Adipose tissue (tissue), 3 donors: ENCODE data around the gene GPBAR1. TPM values are rescaled to one million over a fixed set of nuclear protein-coding genes. Genes with fewer than 3 reads are reported as not detected.

Source experiments
- H3K27ac ChIP-seq: one replicate; pipeline ENCODE4 v1.5.1; 2013; ENCODE audit warnings: low read depth, low read length
- WGBS, 3 donors: extraction: QIAGEN DNeasy Blood & Tissue Kit; methylation state at CpG; one replicate each; pipeline ENCODE4 v1.1.7; 2013; 5-methylcytosine and 5-hydroxymethylcytosine counted together
- polyA plus RNA-seq, 3 donors: library from polyadenylated mRNA; stranded (reverse); fragments of 200-250 nt; gene quantifications; one replicate each; pipeline ENCODE4 v1.2.3, GENCODE V29; 2013
- donor health status: healthy with polysubstance abuse.
- donor health status: Bipolar disorder and iron deficiency.
- donor health status: healthy.

Gene GPBAR1
- polyA plus RNA-seq, 3 donors, result 1.9 to 75.3 (median 29.4) TPM

DNA sequence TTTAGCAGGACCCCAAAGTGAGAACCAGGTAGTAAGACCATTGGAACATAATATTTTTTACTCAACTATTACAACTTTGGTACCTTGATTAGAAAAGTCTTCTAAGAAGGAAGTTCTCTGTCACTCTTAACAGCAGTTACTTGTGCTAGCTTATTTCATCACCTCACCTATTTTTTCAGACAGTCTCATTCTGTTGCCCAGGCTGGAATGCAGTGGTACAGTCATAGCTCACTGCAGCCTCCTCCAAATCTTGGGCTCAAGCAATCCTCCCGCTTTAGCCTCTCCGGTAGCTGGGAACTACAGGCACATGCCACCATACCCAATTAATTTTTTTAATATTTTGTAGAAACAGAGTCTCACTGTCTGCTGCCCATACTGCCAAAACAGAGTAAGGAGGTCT, 25.8 kb upstream of the GPBAR1 start:
- WGBS, 3 donors, result 98 to 100% (median 100%) methylated on average over 2 of the region's 2 CpGs
- no peak overlapping the region for H3K27ac ChIP-seq

DNA sequence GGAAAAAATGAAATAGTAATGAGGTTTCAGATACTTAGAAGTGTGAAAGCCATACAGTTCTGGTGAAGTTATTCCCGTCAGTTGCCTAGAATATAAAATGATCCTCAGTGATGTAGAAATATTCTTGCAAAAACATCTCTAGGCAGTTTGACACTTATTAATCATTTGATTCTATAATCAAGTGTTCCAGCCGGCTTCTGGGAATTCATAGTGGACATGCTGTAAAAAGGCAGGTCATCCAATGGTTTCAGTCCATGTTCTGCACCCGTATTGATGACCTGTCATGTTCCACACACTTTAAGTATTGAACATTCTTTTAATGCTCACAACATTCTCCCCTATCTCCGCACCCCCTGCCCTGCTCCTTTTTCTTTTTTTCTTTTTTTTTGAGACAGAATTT, 24.0 kb upstream of the GPBAR1 start:
- H3K27ac ChIP-seq, result no peak overlapping the region
- WGBS, 3 donors, result 87 to 93% (median 87%) methylated on average over 4 of the region's 4 CpGs

DNA sequence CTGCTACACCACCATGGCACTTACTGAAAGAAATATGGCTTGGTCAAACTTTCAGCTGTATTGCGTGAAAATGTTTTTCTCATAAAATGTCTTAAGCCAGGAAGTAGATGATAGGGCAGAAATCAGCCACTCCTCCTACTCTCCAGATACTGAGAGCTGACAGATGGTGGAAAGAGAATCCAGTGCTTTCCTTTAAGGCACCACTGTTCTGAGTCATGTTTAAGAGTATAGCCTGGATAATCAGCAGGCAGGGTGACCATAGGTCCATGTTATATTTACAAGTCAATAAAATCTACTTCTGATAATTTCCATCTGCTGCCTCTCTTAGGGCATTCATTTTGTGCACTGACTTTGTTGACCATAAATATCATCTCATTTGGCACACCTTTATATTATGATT, 21.9 kb upstream of the GPBAR1 start:
- WGBS, 3 donors, result 90 to 100% (median 93%) methylated on average over 1 of the region's 1 CpG
- H3K27ac ChIP-seq, result no peak overlapping the region

DNA sequence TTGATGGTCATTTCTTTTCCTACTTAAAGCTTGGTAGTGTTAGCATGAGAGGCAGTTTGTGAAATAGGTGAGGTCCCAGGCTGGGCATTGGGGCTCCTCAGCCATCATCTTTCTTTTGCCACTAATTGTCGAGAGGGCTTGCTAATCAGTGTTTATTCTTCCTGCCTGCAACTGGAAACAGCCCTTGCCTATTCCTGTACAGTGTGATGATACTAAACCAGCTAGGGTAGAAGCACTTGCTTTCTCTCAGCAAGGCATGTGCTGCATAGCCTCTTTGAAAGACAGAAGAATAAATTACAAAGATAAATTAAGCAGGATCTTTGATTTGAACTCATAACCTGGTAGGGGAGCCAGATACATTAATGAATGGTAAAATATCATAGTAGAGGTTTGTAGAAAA, 16.6 kb upstream of the GPBAR1 start:
- WGBS, 3 donors, result 66 to 71% (median 69%) methylated on average over 1 of the region's 1 CpG
- H3K27ac ChIP-seq, result no peak overlapping the region

DNA sequence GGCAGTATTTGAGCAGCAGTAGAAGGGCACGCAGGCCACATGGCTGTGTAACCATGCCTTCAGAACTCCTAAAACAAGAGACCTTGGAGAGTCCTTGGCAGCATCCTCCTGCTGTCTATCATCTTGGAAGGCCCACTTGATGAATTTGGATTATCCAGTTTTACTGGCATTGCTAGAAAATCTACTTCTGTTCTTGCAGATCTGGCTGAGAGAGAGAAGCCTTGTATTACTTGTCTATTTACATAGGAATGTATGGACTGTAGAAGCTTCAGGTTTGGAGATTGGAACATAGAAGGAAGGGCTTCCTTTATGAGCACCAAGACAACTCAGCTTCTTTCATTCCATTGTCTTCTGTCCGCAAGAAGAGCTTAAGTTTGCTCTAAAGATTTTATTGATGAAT, 16.1 kb upstream of the GPBAR1 start:
- H3K27ac ChIP-seq, result no peak overlapping the region
- WGBS, 3 donors, result 85 to 100% (median 96%) methylated on average over 2 of the region's 2 CpGs

DNA sequence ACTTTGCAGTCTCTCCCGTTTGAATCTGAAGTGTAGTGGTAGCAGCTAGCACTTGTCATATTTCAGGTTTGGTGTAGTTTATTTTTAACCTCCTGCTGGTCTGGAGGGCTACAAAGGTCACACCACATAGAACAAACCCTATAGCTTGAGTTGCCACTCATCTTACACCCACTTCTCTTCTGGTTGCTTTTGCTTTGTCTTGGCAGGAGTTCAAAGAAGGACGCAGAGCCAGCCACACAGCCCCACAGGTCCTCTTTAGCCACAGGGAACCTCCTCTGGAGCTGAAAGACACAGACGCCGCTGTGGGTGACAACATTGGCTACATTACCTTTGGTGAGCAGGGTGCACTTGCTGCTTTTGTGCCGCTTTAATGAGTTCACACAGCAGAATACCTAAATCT, 15.6 kb upstream of the GPBAR1 start:
- H3K27ac ChIP-seq, result no peak overlapping the region
- WGBS, 3 donors, result 76 to 81% (median 79%) methylated on average over 5 of the region's 5 CpGs

DNA sequence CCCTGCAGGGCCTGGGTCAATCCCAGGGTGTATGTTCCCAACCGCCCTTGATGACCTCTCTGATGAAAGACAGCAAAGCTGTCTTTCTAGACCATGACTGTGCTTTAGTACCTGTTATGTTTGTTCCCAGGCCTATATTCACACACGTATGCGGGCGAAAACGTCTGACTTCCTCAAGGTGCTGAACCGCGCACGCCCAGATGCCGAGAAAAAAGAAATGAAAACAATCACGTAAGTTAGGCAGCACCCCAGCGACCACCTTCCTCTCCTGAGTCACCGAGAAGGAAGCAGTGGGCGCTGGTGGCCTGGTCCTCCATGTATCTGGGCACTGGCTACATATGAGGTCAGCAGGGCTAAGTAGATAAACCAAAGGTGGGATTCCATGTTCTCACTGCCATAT, 11.1 kb upstream of the GPBAR1 start:
- 92 to 95% (median 93%) methylated on average over 13 of the region's 13 CpGs for WGBS, 3 donors
- no peak overlapping the region for H3K27ac ChIP-seq

DNA sequence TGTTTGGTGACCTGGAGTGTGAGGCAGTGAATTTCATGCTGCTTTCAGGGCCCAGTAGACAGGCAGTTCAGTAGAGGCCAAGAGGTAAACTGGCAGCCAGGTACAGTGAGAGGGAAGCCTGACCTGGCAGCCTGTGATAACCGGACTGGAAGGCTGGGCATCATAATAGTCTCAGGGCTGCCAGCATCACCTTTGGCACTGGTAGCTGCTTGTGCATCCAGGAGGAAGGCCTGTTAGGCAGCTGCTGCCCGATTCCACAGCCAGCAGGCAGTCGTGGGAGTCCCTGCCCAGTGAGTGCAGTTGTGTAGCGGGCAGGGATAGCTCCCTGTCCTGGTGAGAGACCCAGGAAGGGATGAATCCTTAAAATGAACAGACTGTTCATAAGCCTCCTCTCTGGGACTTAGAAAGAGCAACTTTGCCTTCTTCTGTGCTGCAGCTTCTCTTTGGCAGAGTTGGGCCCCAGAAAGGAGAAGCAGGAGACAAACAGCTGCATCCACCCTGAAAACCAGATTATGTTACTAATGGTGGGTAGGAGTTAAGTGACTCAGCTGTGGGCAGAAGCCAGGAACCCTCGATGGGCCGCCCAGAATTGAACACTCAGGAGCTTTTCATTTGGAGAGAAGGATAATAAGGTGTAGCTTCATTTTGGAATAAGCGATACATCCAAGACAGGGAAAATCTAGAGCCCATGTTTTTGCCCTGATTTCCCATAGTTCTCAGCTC, 8.1 kb upstream of the GPBAR1 start:
- no peak overlapping the region for H3K27ac ChIP-seq
- WGBS, 3 donors, result 56 to 81% (median 61%) methylated on average over 7 of the region's 7 CpGs

DNA sequence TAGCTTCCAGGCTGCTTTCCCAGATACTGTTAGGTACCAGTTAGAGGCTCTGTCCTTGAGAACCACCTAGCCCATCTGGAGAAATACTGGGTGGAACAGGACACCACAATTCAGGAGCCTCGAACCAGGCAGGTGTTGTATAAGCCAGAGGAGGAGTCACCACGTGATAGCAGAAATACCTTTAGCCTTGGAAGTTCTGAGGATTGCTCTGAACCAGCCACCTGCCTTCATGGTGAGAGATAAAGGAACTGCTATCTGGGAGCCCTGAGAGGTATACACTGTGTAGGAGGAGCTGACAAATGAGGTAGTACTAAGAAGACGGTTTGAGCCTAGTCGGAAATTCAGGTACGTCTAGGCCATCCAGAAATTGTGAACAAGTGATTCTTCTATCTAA, 7.6 kb upstream of the GPBAR1 start:
- 63 to 84% (median 77%) methylated on average over 5 of the region's 5 CpGs for WGBS, 3 donors
- H3K27ac ChIP-seq, result no peak overlapping the region

DNA sequence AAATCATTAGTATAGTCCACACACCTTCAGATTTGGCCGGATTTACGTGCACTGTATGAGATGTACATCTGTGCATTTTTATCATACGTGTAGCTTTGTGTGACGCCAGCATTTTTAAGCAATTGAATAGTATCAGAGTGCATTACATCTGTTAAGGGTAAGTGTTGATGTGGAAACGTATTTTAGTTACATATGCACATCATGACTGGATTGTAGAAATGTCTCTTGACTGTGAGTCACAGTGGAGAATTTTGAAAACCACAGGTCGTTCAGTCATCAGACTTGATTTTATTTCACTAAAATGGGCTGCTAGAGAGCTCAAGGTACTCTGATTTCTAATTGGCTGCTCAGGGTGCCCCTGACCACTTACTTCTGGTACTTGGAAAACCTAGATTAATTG, 5.4 kb upstream of the GPBAR1 start:
- 75 to 91% (median 88%) methylated on average over 6 of the region's 6 CpGs for WGBS, 3 donors
- H3K27ac ChIP-seq, result no peak overlapping the region

DNA sequence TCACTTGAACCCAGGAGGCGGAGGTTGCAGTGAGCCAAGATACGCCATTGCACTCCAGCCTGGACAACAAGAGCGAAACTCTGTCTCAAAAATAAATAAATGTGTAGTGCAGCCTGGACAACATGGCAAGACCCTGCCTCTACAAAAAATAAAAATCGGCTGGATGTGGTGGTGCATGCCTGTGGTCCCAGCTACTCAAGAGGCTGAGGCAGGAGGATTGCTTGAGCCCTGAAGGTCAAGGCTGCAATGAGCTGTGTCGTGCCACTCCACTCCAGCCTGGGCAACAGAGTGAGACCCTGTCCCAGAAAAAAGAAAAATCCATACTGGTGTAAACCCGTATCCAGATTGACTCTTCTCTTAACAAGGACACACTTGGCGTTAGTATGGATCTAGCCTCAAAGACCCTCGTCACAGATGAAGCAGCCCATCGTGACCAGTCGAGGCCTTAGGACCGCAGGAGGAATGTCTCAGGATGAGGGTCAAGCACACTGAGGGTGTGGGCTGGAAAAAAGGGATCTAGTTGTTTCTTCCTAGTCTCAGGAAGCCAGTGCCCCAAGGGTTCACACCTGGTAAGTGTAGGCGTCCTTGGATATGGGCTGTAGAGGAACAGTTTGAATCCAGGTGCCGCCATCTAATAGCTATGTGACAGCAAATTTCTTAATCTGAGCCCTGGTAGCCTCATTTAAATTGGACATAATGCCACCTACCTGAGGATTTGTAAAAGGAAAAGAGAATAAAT, 4.0 kb upstream of the GPBAR1 start:
- WGBS, 3 donors, result 92 to 96% (median 92%) methylated on average over 13 of the region's 13 CpGs
- no peak overlapping the region for H3K27ac ChIP-seq

DNA sequence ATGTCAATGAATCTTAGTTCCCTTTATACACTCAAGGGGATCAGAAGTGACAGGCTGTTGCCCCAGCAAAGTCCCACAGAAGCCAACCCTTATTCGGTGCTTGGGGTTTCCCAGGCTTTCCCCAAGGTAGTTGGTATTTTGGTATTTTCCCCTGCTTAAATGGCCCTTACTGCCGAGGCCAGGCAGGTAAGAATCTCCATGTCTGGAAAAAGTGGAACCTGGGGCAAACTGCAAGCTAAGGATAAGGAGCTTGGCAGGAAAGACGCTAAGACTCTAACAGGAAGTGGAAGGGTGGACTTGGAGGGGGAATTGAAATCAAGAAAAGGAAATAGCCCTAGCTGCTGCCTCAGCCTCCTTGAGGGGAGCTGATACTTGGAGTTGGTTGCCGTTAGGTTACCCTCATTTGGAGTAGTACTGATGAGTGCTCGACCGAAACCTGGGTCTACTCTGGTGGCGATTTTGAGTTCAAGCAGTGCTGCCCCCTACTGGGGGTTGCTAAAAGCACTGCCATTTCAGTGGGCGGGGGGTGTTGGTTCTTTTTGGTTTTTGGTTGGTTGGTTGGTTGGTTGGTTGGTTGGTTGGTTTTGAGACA, 3.3 kb upstream of the GPBAR1 start:
- 36 to 47% (median 39%) methylated on average over 8 of the region's 8 CpGs for WGBS, 3 donors
- H3K27ac ChIP-seq, result no peak overlapping the region

DNA sequence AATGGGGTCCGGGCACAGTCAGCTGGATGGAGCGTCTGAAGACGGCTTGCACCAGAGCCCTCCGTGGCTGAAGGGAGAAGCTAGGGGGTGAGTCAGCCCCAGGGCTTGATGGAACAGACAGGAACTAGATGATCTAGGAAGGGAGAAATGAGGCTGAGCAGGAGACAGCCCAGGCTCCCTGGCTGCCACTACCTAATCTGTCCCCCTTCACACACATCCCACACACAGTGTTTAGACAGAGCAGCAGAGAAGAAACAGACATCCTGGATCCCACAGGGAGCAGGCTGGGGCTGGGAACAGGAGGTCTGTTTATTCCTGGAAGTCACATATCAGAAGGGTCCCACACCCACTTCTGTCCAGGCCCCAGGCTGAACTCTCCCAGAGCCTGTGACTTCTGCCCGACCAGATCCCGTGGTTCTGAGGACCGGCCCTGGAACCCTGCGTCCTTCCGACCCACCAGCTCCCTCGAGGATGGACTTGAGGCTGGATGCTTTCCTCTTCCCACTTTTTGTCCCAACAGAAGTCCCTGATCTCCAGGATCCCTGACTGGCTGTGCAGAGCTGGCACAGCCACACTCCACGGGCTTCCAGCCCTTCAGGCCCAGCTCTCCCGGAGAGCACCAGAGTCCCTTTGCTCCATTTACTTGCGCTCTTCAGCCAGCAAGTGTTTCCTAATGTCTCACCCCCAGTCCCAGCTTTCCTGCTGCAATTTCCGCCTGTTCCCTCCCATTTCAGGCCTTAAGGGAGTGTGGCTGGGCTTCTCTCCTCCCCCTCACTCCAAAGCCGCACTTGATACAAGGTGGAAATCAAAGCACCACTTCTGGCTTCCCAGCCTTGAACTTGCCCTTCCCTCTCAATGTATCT, 1.5 kb upstream of the GPBAR1 start:
- 32 to 65% (median 37%) methylated on average over 15 of the region's 15 CpGs for WGBS, 3 donors

DNA sequence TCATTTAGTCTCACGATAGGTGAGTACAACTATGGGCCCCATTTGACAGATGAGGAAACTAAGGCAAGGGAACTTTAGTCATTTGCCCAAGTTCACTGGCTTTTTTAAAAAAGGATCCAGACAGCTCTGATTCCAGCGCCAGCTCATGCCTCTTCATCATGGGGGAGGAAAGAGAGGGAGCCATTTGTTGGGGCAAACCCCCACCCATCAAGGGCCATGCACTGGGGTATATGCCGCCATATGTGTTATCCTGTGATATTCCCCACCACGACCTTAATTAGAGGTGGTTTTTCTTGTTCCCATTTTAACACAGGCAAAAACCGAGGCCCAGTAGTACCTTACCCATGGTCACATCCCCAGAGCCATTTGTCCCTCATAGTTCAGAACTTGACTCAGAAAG, 649 bp upstream of the GPBAR1 start:
- 77 to 83% (median 83%) methylated on average over 5 of the region's 5 CpGs for WGBS, 3 donors
- H3K27ac ChIP-seq, result peak overlapping the region; percentile 61

More for the DNA sequence above, 1.5 kb upstream of the GPBAR1 start:
- peak overlapping the region; percentile 61 for H3K27ac ChIP-seq

DNA sequence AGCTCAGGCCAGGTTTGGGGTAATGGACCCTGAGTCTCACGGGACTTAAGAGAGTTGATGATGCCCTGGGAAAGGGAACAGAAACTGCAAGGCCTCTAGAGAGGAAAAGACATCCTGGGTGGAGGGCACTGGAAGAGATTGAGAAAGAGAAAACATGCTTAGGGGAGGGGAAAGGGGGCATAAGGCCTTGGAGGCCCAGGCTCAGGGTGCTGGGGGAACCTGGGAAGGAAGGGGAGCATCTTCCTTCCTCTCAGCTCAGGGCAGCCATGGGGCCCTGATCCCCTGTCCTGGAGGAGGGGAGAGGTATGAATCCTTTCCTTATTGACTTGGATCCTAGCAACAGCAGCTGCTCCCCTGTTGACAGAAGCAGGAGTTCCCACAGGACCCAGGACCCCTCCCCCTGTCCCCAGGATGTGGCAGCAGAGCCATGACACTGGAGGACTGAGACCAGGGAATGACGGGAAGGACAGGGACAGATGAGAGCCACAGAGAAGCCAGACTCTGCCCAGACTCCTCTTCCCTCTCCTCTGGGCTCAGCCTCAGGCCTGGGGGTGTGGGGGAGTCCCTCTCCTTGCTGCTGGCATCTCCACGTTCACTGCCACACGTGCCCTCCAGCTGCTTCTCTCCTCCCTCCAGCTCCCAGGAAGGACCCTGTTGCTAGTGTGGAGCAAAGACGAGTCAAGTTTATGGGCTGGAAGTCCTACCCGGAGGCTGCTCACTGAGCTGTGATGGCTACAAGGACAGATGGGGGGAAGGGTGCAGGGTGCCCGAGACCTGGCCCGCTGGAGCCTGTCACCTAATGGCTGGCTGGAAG, 815 bp downstream of the GPBAR1 start:
- WGBS, 3 donors, result 59 to 62% (median 60%) methylated on average over 7 to 8 of the region's 8 CpGs
- no peak overlapping the region for H3K27ac ChIP-seq

DNA sequence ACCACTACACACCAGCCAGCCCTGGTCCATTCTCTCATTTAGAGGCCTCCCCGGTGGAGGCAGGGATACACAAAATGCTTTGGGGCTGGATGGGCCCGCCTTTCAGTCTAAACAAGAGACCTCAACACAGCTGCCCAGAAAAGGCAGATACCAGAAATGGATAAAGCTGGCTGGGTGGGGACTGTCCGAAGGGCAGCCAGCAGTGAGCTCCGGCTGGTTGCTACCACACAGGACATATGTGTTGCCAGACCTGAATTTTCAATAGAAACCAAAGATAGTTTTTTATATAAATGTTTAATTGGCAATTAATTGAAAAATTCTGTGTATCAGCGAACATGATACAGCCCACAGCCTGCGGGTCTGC, 1.4 kb downstream of the GPBAR1 start:
- 81 to 83% (median 81%) methylated on average over 6 of the region's 6 CpGs for WGBS, 3 donors
- no peak overlapping the region for H3K27ac ChIP-seq

DNA sequence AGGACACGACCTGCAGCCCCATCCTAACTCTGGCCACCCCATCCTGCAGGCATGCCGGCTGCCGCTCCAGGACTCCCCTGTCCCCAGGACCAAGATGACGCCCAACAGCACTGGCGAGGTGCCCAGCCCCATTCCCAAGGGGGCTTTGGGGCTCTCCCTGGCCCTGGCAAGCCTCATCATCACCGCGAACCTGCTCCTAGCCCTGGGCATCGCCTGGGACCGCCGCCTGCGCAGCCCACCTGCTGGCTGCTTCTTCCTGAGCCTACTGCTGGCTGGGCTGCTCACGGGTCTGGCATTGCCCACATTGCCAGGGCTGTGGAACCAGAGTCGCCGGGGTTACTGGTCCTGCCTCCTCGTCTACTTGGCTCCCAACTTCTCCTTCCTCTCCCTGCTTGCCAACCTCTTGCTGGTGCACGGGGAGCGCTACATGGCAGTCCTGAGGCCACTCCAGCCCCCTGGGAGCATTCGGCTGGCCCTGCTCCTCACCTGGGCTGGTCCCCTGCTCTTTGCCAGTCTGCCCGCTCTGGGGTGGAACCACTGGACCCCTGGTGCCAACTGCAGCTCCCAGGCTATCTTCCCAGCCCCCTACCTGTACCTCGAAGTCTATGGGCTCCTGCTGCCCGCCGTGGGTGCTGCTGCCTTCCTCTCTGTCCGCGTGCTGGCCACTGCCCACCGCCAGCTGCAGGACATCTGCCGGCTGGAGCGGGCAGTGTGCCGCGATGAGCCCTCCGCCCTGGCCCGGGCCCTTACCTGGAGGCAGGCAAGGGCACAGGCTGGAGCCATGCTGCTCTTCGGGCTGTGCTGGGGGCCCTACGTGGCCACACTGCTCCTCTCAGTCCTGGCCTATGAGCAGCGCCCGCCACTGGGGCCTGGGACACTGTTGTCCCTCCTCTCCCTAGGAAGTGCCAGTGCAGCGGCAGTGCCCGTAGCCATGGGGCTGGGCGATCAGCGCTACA, 2.1 kb downstream of the GPBAR1 start:
- WGBS, 3 donors, result 81 to 88% (median 84%) methylated on average over 35 to 39 of the region's 39 CpGs
- H3K27ac ChIP-seq, result no peak overlapping the region
